Hematopoietic multipotent progenitor cell treated with erythropoietin and hydrocortisone succinate and interleukin-3 and kit ligand, for 4 days (in vitro differentiated cells): Measurements from ENCODE around the gene C18orf32.
"Not testable (repeated sequence)": the region's sequence is repeated elsewhere in the genome, so short reads cannot be mapped to it uniquely, and the experiment has no call there.

Experiments used
- DNase-seq: peaks from one replicate; pipeline ENCODE4 v3.0.0-alpha.2; 2015

The C18orf32 gene

GRCh38 chr18:49486953-49487710 is at the start of gene C18orf32:
TSS of gene C18orf32 (minus strand) at chr18:49487234. CDS start at chr18:49483748, 3,486 bp downstream.
- peak; percentile 98 for DNase-seq

- no peak for DNase-seq
Measured at GRCh38 chr18:49534846-49535601, 48.0 kb upstream of the C18orf32 start.

- DNase-seq = peak; percentile 53
Measured at GRCh38 chr18:49531678-49532153, 44.7 kb upstream of the C18orf32 start.

- DNase-seq = peak; percentile 32
Measured at GRCh38 chr18:49529596-49529995, 42.6 kb upstream of the C18orf32 start.

- DNase-seq = no peak
Measured at GRCh38 chr18:49527631-49528327, 40.7 kb upstream of the C18orf32 start.

GRCh38 chr18:49525981-49526380 is 38.9 kb upstream of the C18orf32 start:
- DNase-seq = no peak

GRCh38 chr18:49524951-49525350 is 37.9 kb upstream of the C18orf32 start:
- no peak for DNase-seq

- DNase-seq = no peak
Measured at GRCh38 chr18:49524349-49524748, 37.3 kb upstream of the C18orf32 start.

GRCh38 chr18:49523580-49524093 is 36.6 kb upstream of the C18orf32 start:
- not testable (repeated sequence) for DNase-seq

GRCh38 chr18:49521216-49521835 is 34.3 kb upstream of the C18orf32 start:
- DNase-seq = no peak

GRCh38 chr18:49520661-49521145 is 33.7 kb upstream of the C18orf32 start:
- no peak for DNase-seq

- no peak for DNase-seq
Measured at GRCh38 chr18:49519101-49519971, 32.3 kb upstream of the C18orf32 start.

GRCh38 chr18:49517483-49517882 is 30.4 kb upstream of the C18orf32 start:
- DNase-seq = no peak

GRCh38 chr18:49515516-49515915 is 28.5 kb upstream of the C18orf32 start:
- DNase-seq = no peak

GRCh38 chr18:49515003-49515402 is 28.0 kb upstream of the C18orf32 start:
- DNase-seq = not testable (repeated sequence)

GRCh38 chr18:49514577-49514976 is 27.5 kb upstream of the C18orf32 start:
- DNase-seq = no peak

GRCh38 chr18:49512876-49513275 is 25.8 kb upstream of the C18orf32 start:
- DNase-seq = not testable (repeated sequence)

GRCh38 chr18:49510393-49511115 is 23.5 kb upstream of the C18orf32 start:
- peak; percentile 73 for DNase-seq

GRCh38 chr18:49506438-49506837 is 19.4 kb upstream of the C18orf32 start:
- not testable (repeated sequence) for DNase-seq

GRCh38 chr18:49503931-49504330 is 16.9 kb upstream of the C18orf32 start:
- no peak for DNase-seq
